HG02763 (cell line): ENCODE data around the gene ZSCAN18.

Experiments
- ATAC-seq: cut with Tn5 transposase; IDR thresholded peaks from one replicate; pipeline ENCODE4 v1.9.1; 2021; ENCODE audit warnings: mild to moderate bottlenecking, moderate library complexity; ENCODE audit not compliant: unreplicated experiment

ZSCAN18 gene

DNA sequence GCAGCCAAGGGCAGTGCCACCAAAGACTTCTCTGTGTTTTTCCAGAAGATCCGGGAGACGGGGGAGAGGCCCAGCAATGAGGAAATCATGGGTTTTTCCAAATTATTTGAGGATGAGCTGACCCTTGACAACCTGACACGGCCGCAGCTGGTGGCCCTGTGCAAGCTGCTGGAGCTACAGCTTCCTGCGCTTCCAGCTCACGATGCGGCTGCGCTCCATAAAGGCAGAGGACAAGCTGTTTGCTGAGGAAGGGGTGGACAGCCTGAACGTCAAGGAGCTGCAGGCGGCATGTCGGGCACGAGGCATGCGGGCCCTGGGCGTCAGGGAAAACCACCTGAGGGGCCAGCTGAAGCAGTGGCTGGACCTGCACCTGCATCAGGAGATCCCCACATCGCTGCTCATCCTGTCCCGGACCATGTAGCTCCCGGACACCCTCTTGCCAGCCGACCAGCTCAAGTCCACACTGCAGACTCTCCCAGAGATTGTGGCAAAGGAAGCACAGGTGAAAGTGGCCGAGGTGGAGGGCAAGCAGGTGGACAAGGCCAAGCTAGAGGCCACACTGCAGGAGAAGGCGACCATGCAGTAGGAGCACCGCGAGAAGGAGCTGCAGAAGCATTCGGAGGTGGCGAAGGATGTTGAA, 52.5 kb downstream of the ZSCAN18 start:
- ATAC-seq, result no peak

DNA sequence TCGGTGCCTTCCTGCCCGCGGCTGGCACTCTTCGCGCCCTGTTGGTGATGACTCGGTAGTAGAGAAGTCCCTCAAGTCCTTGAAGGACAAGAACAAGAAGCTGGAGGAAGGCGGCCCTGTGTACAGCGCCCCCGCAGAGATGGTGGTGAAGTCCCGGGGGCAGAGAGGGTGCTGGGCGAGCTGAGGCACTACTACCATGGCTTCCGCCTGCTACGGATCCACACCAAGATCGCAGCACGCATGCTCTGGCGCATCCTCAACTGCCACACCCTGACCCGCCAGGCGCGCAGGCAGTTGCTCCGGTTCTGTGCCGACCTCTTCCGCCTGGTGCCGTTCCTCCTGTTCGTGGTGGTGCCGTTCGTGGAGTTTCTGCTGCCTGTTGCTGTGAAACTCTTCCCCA, 53.1 kb downstream of the ZSCAN18 start:
- ATAC-seq, result no peak

DNA sequence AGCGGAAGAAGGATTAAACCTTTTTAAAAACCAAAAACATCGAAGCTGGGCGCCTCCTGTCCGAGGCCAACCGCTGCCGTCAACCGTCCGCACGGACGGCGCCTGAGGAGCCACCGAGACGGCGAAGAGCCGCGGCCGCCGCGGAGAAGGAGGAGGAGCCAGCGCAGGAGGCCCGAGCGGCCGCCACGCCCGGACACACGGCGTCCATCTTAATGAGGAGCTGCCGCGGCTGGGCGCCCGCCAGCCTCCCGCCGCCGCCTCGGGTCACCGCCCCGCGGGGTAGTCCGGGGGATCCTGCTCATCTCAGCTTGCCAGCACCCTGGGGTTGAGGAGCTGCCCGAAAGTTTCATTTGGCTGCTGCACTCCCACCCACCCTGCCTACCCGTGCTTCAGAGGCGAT, 53.6 kb downstream of the ZSCAN18 start:
- no peak for ATAC-seq

DNA sequence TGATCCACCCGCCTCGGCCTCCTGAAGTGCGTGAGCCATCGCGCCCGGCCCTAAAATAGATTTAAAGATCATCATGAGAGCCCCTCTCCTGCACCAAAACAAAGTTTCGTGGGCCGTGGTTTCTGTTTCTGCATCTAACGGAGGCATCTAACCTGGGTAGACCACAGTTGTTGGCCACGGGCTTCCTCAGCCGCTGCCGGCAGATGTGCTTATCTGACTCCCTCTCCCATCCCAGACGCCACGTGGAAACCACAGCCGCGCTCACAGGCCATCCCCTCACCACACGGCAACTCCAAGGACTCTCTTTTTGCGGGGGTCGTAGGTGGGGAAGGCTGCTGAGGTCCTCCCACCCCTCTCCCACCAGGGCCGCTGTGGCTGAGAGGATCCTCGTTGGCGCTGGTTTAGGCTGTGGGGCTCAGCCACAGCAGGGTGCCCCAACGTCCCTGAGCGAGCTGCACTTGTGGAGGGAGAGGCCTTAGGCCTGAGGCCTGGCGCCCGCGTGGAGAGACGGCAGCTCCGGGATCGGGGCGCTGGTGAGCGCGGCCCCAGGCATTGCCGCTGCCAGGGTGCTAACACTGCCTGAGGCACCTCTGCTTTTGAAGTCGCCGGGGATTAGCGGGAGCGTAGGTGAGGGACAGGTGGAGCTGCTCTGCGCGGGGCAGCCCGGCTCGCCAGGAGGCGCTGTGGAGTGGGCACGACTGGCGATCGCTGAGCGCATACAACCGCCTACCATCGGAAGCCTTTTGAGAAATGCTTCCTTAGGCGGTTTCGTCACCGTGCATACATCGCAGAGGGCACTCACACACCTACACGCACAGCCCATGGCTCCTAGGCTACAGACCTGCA, 55.3 kb downstream of the ZSCAN18 start:
- no peak for ATAC-seq

DNA sequence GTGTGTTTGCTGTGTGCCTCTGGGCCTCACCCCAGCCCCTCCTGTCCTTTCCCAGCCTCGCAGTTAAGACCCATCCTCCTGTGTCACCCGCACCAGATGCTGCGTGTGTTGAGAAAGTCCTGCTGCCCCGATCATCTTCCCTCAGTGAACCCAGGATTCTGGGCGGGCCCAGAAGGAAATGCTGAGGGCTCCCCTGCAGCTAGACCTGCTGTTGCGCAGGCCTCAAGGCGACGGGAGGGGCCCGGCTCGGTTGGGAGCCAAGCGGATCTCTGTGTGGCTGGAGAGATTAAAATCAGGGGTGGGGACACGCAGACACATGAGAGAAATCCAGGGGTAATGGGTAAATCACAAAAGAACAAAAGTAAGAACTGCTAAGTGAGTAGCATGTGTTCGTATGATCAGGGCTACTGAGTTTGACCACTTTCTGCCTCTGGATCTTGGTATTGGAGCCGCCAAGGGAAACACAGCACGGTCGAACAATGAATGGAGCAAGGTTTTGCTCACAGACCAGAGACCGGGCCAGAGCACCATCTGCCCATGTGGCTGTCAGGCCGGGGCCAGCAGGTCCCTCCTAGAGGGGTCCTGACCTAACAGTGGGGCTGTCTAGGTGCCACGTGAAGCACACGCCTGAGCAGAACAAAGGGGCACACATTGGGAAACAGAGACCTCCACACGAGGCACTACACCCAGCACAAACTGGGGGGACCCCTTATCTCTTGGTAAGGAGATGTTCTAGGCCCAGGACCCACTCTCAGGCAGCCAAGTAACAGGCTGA, 57.1 kb downstream of the ZSCAN18 start:
- no peak for ATAC-seq

DNA sequence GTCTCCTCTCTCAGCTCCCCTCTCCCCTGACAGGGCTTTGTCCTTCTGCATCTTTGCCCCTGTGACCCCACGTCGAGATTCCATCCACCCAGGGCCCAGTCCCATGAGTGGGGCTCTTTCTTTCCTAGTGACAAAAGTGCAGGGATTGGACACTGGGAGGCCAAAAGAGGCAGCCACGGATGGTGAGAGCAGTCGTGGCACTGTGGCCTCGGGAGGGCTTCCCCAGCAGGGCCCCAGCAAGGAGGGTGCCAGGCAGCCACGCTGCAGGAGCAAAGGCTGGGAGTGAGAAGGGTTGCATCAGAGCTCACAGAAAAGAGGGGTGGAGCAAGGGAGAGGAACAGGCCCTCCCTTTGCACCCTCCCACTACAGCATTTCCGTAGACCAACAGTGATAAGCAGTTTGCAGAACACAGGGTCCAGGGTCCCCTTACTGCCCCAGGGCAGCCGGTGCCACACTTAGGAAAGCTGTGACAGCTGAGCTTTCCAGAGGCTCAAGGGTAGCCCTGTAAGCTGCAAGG, 59.3 kb downstream of the ZSCAN18 start:
- ATAC-seq, result no peak

- no peak for ATAC-seq
Observed at GRCh38 chr19:58037927-58038687, 59.9 kb downstream of the ZSCAN18 start.

DNA sequence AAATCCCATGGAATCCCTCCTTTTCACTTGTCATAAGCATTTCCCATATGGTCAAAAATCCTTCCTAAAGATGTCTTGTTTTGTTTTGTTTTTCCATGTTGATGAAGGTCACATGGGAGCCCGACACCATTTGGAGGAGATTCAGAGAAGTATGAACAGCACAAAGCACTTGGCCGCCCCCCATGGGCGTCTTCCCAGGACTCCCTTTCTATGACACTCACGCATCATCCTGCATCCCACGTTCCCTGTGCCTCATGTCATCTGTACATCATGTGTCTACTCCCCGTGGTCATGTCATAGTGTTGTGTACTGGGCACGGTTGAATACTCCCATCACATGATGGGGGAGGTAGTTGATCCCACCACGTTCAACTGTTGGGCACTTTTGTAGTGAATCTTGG, 62.2 kb downstream of the ZSCAN18 start:
- ATAC-seq, result no peak

DNA sequence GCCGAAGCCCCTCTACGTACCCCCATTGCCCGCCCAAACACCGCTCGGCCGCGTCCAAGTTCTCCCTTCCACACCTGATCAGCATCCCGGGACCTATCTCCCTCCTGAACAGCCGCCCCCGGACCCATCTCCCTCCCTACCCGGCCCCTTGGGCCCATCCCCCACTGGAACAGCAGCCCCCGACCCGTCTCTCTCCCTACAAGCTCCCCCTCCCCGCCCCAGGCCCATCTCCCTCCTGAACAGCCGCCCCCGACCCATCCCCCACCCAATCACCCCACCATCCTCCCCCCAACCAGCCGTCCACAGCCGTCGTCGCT, 63.6 kb downstream of the ZSCAN18 start:
- ATAC-seq, result no peak
